HG03064 (cell line): ENCODE measurements around the gene UBE2B.
"Not testable (repeated sequence)": the region's sequence is repeated elsewhere in the genome, so short reads cannot be mapped to it uniquely, and the experiment has no call there.

Experiments used
- ATAC-seq: cut with Tn5 transposase; IDR thresholded peaks from one replicate; pipeline ENCODE4 v1.9.1; 2021; ENCODE audit warnings: low read depth; ENCODE audit not compliant: unreplicated experiment

The UBE2B gene

GRCh38 chr5:134397196-134397595 is 25.8 kb downstream of the UBE2B start:
- no peak for ATAC-seq

GRCh38 chr5:134398609-134399155 is 27.3 kb downstream of the UBE2B start:
- ATAC-seq = no peak

DNA sequence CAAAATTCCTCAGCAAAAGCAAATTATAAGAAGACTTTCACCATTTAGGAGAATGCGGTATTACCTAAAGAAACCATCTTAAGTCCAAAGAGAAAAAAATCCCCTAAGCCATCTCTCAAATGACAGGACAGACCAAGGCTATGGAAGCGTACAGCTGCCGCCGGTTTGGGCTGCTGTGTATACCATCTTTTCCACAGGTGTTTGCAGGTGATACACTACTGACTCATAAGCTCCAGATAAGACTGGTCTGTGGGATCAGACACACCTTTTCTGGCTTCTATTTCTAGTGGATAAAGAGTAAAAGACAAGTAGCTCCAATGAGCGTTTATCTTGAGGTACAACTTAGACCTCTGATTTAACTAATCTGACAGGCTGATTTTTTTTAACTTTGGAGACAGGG is 32.6 kb downstream of the UBE2B start:
- no peak for ATAC-seq

GRCh38 chr5:134406390-134406789 is 35.0 kb downstream of the UBE2B start:
- no peak for ATAC-seq

DNA sequence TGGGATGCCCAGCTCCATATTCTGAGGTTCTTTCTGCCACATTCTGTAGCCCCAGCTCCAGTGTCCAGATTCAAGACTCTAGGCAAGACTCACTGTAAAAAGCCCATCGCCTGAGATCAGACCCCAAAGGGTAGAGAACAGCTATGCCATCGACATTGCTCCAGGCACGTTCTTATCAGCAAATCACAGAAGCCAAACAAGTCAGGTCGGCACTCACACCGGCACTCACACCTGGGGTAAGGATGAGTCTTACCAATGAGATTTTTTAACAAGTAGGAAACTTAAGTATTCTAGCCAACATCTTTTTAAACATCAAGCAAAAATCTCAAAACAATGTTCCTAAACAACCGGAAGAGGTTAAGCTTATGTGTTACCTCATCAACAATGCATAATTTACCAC is 38.0 kb downstream of the UBE2B start:
- no peak for ATAC-seq

DNA sequence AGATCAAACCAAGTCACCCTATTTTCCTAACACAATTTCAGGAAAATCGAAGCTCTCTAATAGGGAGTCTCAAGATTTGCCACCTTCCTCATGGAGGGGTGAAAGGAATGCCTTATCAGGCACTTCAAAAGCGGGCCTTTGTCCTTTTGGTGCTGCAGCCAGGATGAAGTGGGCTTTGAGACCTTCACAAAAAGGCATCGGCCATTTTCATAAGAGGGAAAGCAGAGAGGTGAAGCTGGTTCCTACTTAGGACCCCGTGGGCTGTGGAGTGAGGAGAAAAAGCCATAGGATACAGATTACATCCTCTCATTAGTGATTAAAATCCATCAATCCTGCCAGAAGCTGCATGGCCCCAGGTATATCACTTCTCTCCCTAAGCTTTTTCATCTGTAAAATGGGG is 39.5 kb downstream of the UBE2B start:
- no peak for ATAC-seq

- ATAC-seq = no peak
Measured at GRCh38 chr5:134411228-134411545, 39.8 kb downstream of the UBE2B start.

DNA sequence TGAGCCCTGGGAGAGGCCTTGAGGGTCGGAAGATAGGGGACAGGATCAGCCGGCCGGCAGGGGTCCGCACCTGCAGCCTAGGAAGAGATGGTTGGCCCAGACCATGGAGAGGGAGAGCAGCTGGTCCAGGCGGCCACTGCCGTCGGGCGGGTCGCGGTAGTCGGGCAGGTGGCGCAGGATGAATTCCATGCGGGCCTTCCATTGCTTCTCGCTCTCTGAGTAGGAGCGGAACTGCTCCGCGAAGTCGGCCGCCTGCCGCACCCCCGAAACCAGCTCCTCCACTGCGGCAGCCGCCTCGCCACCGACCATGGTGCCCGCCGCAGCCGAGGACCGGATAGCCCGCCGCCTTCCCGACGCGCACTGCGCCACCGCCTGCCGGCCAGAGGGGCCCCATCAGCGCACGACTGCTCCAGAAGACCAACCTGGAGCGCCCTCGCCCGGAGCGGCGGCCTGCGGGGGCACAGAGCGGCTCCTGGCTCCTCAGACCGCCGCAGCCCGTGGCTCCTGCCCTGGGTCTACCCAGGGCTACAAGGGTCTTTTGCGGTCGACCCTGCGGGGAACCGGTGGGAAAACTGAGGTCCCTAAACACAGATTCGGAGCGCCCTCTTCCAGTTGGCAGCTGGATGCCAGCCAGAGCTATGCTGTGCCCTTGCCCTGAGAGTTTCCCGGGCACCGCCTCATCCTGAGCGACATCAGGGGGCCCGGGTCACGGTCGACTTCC is 40.3 kb downstream of the UBE2B start, which contains the start of gene CDKN2AIPNL:
CDKN2AIPNL (minus strand) TSS at position 336 of the 721 bp plus-strand sequence; CDS start at position 309, 27 bp downstream.
- ATAC-seq = peak; percentile 97

DNA sequence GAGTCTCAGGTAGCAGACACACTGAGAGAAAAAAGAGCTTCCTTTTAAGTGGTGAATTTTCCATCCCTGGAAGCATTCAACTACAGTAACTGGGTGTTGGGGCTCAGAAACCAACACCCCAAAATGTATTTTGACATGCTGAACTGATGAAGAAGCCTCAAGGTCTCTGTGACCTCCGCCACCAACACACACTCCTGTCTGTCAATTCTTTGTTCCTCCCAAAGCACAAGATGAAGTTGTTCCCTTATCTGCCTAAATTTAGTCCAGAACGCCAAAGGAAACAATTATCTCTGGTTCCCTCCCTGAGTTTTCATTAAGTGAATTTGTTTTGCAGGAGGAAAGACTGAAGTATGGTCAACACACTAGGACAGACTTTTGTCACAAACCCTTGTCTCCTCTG is 41.7 kb downstream of the UBE2B start:
- no peak for ATAC-seq

DNA sequence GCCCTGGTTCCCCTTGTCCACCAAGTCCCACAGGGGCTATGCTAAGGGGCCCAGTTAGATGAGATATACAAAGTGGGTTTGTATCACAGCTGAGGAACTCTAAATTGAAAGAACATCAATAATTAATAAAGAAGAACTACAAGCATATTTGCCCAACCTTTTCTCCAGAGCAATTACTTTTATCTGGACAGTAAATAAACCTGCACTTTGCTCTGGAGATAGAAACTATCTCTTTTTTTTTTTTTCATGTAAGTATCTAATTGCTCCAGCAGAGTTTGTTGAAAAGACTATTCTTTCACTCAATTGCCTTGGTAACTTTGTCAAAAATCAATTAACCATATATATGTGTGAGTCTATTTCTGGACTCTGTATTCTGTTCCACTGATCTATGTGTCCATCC is 46.3 kb downstream of the UBE2B start:
- no peak for ATAC-seq

DNA sequence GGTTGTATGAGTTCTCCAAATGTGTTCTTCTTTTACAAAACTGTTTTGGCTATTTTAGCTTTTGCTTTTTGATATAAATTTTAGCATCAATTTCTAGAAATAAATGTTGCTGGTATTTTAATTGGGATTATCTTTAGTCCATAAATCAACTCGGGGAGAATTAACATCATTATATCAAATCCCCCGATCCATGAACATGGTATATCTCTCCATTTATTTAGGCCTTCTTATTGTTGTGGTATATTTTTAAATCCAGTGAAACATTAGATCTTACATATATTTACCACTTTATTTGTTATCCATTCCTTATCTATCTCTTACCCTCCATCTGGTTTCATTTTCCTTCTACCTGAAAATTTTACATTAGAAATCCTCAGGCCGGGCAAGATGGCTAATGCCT is 47.6 kb downstream of the UBE2B start:
- no peak for ATAC-seq

- no peak for ATAC-seq
Measured at GRCh38 chr5:134420343-134420742, 49.0 kb downstream of the UBE2B start.

- not testable (repeated sequence) for ATAC-seq
Measured at GRCh38 chr5:134421038-134421437, 49.7 kb downstream of the UBE2B start.

GRCh38 chr5:134422791-134423365 is 51.5 kb downstream of the UBE2B start:
- no peak for ATAC-seq

- ATAC-seq = no peak
Measured at GRCh38 chr5:134423376-134423775, 52.0 kb downstream of the UBE2B start.

- ATAC-seq = no peak
Measured at GRCh38 chr5:134426361-134426760, 55.0 kb downstream of the UBE2B start.

DNA sequence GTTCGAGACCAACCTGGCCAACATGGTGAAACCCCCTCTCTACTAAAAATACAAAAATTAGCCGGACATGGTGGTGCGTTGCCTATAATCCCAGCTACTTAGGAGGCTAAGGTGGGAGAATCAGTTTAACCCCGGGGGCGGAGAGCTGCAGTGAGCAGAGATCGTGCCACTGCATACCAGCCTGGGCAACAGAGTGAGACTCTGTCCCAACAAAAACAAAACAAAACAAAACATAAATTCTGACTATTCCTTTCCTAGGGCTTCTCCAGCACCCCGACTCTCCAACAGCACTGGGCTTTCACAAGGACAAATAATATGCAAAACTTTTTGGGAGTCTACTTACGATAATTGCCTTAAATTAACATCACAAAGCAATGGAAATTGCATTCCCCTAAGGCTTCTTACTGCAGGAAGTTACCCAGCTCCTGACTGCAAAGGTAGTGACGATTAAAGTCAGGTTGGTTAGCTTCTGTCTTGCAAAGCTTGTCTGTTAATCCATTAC is 56.2 kb downstream of the UBE2B start:
- ATAC-seq = no peak

DNA sequence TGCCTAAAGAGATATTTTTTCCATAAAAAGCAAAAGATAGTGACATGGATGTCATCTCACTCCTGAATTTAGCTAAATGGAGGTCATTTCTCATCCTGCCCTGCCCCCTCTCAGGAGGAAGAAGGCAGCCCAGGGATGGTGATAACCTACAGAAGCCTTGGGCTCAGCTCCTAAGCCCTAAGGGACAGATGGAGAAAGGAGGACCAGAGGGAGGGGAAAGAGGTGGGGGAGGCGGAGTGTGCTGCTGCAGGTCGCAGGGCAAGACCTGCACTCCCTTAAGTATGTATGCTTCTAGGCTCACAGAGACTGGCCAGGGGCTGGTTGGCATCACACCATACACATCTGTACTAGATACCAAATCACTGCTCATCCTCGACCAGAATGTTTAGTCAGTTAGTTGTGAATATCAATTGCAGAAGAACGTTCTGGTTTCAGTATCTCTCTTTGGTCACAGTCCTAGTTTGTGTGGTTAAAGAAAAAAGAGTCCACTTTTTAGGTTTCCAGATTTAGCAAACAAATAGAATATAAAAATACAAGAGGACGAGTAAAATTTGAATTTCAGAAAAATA is 58.7 kb downstream of the UBE2B start:
- no peak for ATAC-seq

GRCh38 chr5:134432174-134432573 is 60.8 kb downstream of the UBE2B start:
- no peak for ATAC-seq

DNA sequence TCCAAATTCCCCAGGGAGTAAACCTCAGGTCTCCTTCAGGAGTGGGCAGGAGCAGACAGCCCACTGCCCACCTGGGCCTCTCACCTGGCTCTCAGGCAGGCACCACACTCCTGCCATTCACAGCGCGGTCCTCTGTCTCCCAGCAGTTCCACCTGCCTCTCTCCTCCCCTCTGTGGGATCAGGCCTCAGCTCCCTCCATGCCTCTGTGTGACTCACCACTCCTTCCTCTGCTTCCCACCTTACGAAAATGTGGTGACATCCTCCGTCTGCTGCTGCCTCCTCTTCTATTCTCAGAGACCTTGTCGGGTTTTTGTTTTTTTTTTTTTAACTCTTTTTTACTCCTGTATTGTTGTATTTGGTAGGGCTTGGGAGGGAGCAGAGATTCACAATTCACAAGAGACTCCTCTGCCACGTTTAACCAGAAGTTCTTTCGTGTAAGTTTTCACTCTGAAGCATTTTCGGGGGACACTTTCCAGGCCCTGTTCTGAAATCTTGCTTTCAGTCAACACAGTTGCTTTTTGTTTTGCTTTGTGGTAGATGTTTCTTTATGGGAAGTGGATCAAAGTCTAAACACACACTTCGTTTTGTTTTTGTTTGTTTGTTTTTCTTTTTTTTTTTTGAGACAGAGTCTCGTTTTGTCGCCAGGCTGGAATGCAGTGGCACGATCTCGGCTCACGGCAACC is 61.4 kb downstream of the UBE2B start:
- ATAC-seq = no peak

GRCh38 chr5:134435560-134435959 is 64.2 kb downstream of the UBE2B start:
- no peak for ATAC-seq
